ENCODE results near the gene SLAMF9.

DNA sequence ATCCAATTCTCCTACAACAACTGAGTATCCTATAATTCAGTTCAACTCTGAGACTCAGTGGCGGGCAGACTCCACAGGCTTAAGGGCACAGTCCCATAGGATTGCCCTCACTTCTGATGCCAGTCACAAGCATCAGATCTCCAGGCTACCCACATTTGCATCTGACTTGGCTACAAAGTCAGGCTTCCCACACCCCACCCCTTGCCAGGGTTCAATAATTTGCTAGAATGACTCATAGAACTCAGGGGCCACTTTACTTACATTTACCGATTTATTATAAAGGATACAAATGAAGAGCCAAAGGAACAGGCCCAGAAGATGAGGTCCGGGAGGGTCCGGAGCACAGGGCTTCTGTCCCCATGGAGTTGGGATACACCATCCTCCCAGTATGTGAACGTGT is 36.0 kb upstream of the SLAMF9 start:
- TF ChIP-seq, protein P1, sequence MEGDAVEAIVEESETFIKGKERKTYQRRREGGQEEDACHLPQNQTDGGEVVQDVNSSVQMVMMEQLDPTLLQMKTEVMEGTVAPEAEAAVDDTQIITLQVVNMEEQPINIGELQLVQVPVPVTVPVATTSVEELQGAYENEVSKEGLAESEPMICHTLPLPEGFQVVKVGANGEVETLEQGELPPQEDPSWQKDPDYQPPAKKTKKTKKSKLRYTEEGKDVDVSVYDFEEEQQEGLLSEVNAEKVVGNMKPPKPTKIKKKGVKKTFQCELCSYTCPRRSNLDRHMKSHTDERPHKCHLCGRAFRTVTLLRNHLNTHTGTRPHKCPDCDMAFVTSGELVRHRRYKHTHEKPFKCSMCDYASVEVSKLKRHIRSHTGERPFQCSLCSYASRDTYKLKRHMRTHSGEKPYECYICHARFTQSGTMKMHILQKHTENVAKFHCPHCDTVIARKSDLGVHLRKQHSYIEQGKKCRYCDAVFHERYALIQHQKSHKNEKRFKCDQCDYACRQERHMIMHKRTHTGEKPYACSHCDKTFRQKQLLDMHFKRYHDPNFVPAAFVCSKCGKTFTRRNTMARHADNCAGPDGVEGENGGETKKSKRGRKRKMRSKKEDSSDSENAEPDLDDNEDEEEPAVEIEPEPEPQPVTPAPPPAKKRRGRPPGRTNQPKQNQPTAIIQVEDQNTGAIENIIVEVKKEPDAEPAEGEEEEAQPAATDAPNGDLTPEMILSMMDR (IDR thresholded peaks at IDR 0.05): no peak
- TF ChIP-seq SMAD4 (CRISPR knock-in tag; IDR thresholded peaks at IDR 0.05): no peak
- no peak for TF ChIP-seq KAT7 (CRISPR knock-in tag; IDR thresholded peaks at IDR 0.05; ENCODE audit: borderline replicate concordance)
- no peak for TF ChIP-seq ZBTB21 (CRISPR knock-in tag; IDR thresholded peaks at IDR 0.05; ENCODE audit: borderline replicate concordance)
- TF ChIP-seq, protein P2, sequence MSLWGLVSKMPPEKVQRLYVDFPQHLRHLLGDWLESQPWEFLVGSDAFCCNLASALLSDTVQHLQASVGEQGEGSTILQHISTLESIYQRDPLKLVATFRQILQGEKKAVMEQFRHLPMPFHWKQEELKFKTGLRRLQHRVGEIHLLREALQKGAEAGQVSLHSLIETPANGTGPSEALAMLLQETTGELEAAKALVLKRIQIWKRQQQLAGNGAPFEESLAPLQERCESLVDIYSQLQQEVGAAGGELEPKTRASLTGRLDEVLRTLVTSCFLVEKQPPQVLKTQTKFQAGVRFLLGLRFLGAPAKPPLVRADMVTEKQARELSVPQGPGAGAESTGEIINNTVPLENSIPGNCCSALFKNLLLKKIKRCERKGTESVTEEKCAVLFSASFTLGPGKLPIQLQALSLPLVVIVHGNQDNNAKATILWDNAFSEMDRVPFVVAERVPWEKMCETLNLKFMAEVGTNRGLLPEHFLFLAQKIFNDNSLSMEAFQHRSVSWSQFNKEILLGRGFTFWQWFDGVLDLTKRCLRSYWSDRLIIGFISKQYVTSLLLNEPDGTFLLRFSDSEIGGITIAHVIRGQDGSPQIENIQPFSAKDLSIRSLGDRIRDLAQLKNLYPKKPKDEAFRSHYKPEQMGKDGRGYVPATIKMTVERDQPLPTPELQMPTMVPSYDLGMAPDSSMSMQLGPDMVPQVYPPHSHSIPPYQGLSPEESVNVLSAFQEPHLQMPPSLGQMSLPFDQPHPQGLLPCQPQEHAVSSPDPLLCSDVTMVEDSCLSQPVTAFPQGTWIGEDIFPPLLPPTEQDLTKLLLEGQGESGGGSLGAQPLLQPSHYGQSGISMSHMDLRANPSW (CRISPR knock-in tag; conservative IDR thresholded peaks at IDR 0.05; ENCODE audit: low read depth): no peak
- no peak for TF ChIP-seq TCF7 (CRISPR knock-in tag; IDR thresholded peaks at IDR 0.05; ENCODE audit: low read depth)
- no peak for TF ChIP-seq MYBL2 (CRISPR knock-in tag; IDR thresholded peaks at IDR 0.05)
- no peak for TF ChIP-seq NFATC4 (CRISPR knock-in tag; IDR thresholded peaks at IDR 0.05)
- TF ChIP-seq MXD4 (CRISPR knock-in tag; IDR thresholded peaks at IDR 0.05; ENCODE audit: borderline replicate concordance): no peak
- TF ChIP-seq ZNF121 (CRISPR knock-in tag; IDR thresholded peaks at IDR 0.05): no peak
- TF ChIP-seq, protein P3, sequence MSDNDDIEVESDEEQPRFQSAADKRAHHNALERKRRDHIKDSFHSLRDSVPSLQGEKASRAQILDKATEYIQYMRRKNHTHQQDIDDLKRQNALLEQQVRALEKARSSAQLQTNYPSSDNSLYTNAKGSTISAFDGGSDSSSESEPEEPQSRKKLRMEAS (CRISPR knock-in tag; IDR thresholded peaks at IDR 0.05): no peak
- no peak for TF ChIP-seq ETV6 (CRISPR knock-in tag; IDR thresholded peaks at IDR 0.05)
- TF ChIP-seq JAZF1 (CRISPR knock-in tag; IDR thresholded peaks at IDR 0.05): no peak
